HepG2 (cell line): ENCODE measurements around the gene IKZF5. TPM values are rescaled to one million over a fixed set of nuclear protein-coding genes. Genes with fewer than 3 reads are reported as not detected.
A peak's percentile ranks its signal among the peaks of the same experiment; 100 is the strongest.

Experiments
- HNF4G ChIP-seq, 2 experiments: sonication (generic) in 1 of 2; formaldehyde crosslinking in 1 of 2; IDR thresholded peaks; 2 replicates each; pipeline versions ENCODE4 v1.4.0 to v1.6.1; 2011 to 2020; ENCODE audit warnings: borderline replicate concordance in 2 of 2, low read depth in 2 of 2, mild to moderate bottlenecking in 2 of 2, low read length in 1 of 2, missing genetic modification reagents in 1 of 2, moderate library complexity in 1 of 2
- NCOA1 ChIP-seq: sonication (generic); formaldehyde crosslinking; IDR thresholded peaks from 2 replicates; pipeline ENCODE4 v1.9.0; 2021; ENCODE audit warnings: missing genetic modification reagents
- PTBP1 ChIP-seq: fragments of 200-400 bp; formaldehyde crosslinking; IDR thresholded peaks from 2 replicates; pipeline ENCODE4 v1.6.1; 2018; ENCODE audit warnings: low read length, low read depth; ENCODE audit not compliant: poor library complexity, severe bottlenecking
- RARA ChIP-seq: IDR thresholded peaks from 2 replicates; pipeline ENCODE4 v1.6.1; 2016; ENCODE audit warnings: missing genetic modification reagents, missing compliant biosample characterization
- SALL1 ChIP-seq: sonication (generic); formaldehyde crosslinking; IDR thresholded peaks from 2 replicates; pipeline ENCODE4 v1.8.0; 2022; ENCODE audit warnings: mild to moderate bottlenecking, missing genetic modification reagents
- SIX1 ChIP-seq: sonication (generic); formaldehyde crosslinking; IDR thresholded peaks from 2 replicates; pipeline ENCODE4 v1.4.0; 2020; ENCODE audit warnings: missing genetic modification reagents, borderline replicate concordance
- SMYD3 ChIP-seq: sonication (generic); formaldehyde crosslinking; IDR thresholded peaks from 2 replicates; pipeline ENCODE4 v1.8.1; 2023; ENCODE audit warnings: mild to moderate bottlenecking, missing genetic modification reagents
- TOPORS ChIP-seq: sonication (generic); formaldehyde crosslinking; IDR thresholded peaks from 2 replicates; pipeline ENCODE4 v1.8.0; 2023; ENCODE audit warnings: mild to moderate bottlenecking, missing genetic modification reagents
- ZKSCAN1 ChIP-seq: fragments of 150-350 bp; IDR thresholded peaks from 2 replicates; pipeline ENCODE4 v1.6.1; 2014; ENCODE audit warnings: low read length
- ZNF121 ChIP-seq: sonication (generic); formaldehyde crosslinking; IDR thresholded peaks from 2 replicates; pipeline ENCODE4 v1.5.0; 2020; ENCODE audit warnings: mild to moderate bottlenecking, missing genetic modification reagents
- ZNF124 ChIP-seq: sonication (generic); formaldehyde crosslinking; IDR thresholded peaks from 2 replicates; pipeline ENCODE4 v1.4.0; 2020; ENCODE audit warnings: missing genetic modification reagents
- ZNF160 ChIP-seq: sonication (generic); formaldehyde crosslinking; IDR thresholded peaks from 2 replicates; pipeline ENCODE4 v1.8.0; 2022; ENCODE audit warnings: mild to moderate bottlenecking, inconsistent platforms, missing genetic modification reagents
- ZNF644 ChIP-seq: IDR thresholded peaks from 2 replicates; pipeline ENCODE4 v1.6.1; 2016; ENCODE audit warnings: low read depth
- polyA plus RNA-seq, 8 experiments: library from polyadenylated mRNA; depleted of rRNA in 3 of 8; stranded (reverse) in 7 of 8; unstranded in 1 of 8; fragments of >200 nt; fragmentation: Illumina TruSeq in 4 of 8; extraction: Trizol in 4 of 8; gene quantifications; 2 replicates each; pipeline versions ENCODE4 v1.2.1 to v1.2.3, GENCODE V29; 2011 to 2016; ENCODE audit warnings: low read depth in 4 of 8, missing spikeins in 1 of 8, mixed read lengths in 1 of 8; ENCODE audit not compliant: insufficient read depth in 1 of 8
- total RNA-seq, 5 experiments: library from RNA; depleted of rRNA; stranded (reverse); fragments of >200 nt; fragmentation: Illumina TruSeq; extraction: Trizol; gene quantifications; 2 replicates each; pipeline ENCODE4 v1.2.3, GENCODE V29; 2016; ENCODE audit warnings: low read depth in 1 of 5
- TF ChIP-seq, protein P1 (sequence below): sonication (generic); formaldehyde crosslinking; IDR thresholded peaks from 2 replicates; pipeline ENCODE4 v1.4.0; 2020; ENCODE audit warnings: missing genetic modification reagents
- TF ChIP-seq, protein P2 (sequence below): sonication (generic); formaldehyde crosslinking; IDR thresholded peaks from 2 replicates; pipeline ENCODE4 v1.5.0; 2020; ENCODE audit warnings: missing genetic modification reagents, mild to moderate bottlenecking, borderline replicate concordance
- TF ChIP-seq, protein P3 (sequence below): fragments of 450-650 bp; IDR thresholded peaks from 2 replicates; pipeline ENCODE4 v1.6.1; 2017
- TF ChIP-seq, protein P4 (sequence below): sonication (generic); formaldehyde crosslinking; conservative IDR thresholded peaks from 2 replicates; pipeline ENCODE4 v1.8.0; 2022; ENCODE audit warnings: missing genetic modification reagents
- TF ChIP-seq, protein P5 (sequence below): sonication (generic); formaldehyde crosslinking; IDR thresholded peaks from 2 replicates; pipeline ENCODE4 v1.4.0; 2020; ENCODE audit warnings: mild to moderate bottlenecking, missing genetic modification reagents
- TF ChIP-seq, protein P6 (sequence below): sonication (generic); formaldehyde crosslinking; IDR thresholded peaks from 2 replicates; pipeline ENCODE4 v1.8.0; 2022; ENCODE audit warnings: low read depth, missing genetic modification reagents
- TF ChIP-seq, protein P7 (sequence below): sonication (generic); formaldehyde crosslinking; IDR thresholded peaks from 2 replicates; pipeline ENCODE4 v1.8.1; 2023; ENCODE audit warnings: missing genetic modification reagents, inconsistent platforms, borderline replicate concordance

The IKZF5 gene
- total and polyA plus RNA-seq, 2 of the 13 experiments (the other 11 are each of a cell fraction or from before 2014, with no cell fraction given) = 3.7 to 12.0 TPM

DNA sequence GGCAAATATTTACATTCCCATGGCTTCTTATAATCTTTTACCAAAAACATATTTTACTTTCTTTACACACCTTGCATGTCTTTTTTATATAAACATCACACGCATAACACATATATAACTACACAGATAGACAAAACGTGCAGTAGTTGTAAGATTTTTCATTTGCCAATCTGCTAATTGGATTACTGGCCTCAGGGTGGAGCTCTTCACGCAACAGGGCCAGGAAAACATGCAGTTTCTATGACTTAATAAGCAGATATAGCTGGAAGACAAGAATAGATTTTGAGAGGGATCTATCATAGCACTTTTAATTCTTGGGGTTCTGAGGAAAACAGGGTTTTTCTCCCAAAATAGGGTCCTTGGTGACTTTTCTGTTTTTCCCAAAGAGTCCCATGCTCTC lies 12.9 kb upstream of the IKZF5 start (continued):
- TF ChIP-seq, protein P1, sequence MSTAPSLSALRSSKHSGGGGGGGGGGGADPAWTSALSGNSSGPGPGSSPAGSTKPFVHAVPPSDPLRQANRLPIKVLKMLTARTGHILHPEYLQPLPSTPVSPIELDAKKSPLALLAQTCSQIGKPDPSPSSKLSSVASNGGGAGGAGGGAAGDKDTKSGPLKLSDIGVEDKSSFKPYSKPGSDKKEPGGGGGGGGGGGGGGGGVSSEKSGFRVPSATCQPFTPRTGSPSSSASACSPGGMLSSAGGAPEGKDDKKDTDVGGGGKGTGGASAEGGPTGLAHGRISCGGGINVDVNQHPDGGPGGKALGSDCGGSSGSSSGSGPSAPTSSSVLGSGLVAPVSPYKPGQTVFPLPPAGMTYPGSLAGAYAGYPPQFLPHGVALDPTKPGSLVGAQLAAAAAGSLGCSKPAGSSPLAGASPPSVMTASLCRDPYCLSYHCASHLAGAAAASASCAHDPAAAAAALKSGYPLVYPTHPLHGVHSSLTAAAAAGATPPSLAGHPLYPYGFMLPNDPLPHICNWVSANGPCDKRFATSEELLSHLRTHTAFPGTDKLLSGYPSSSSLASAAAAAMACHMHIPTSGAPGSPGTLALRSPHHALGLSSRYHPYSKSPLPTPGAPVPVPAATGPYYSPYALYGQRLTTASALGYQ (CRISPR knock-in tag) = no peak
- TF ChIP-seq ZNF121 (CRISPR knock-in tag) = no peak
- TF ChIP-seq ZNF160 (CRISPR knock-in tag) = no peak
- TF ChIP-seq ZNF644 (CRISPR knock-in tag) = no peak
- TF ChIP-seq, protein P2, sequence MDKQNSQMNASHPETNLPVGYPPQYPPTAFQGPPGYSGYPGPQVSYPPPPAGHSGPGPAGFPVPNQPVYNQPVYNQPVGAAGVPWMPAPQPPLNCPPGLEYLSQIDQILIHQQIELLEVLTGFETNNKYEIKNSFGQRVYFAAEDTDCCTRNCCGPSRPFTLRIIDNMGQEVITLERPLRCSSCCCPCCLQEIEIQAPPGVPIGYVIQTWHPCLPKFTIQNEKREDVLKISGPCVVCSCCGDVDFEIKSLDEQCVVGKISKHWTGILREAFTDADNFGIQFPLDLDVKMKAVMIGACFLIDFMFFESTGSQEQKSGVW = no peak
- no peak for TF ChIP-seq PTBP1
- TF ChIP-seq ZNF124 = no peak
- no peak for TF ChIP-seq TOPORS (CRISPR knock-in tag)
- TF ChIP-seq, protein P3, sequence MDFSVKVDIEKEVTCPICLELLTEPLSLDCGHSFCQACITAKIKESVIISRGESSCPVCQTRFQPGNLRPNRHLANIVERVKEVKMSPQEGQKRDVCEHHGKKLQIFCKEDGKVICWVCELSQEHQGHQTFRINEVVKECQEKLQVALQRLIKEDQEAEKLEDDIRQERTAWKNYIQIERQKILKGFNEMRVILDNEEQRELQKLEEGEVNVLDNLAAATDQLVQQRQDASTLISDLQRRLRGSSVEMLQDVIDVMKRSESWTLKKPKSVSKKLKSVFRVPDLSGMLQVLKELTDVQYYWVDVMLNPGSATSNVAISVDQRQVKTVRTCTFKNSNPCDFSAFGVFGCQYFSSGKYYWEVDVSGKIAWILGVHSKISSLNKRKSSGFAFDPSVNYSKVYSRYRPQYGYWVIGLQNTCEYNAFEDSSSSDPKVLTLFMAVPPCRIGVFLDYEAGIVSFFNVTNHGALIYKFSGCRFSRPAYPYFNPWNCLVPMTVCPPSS = no peak
- TF ChIP-seq, protein P4, sequence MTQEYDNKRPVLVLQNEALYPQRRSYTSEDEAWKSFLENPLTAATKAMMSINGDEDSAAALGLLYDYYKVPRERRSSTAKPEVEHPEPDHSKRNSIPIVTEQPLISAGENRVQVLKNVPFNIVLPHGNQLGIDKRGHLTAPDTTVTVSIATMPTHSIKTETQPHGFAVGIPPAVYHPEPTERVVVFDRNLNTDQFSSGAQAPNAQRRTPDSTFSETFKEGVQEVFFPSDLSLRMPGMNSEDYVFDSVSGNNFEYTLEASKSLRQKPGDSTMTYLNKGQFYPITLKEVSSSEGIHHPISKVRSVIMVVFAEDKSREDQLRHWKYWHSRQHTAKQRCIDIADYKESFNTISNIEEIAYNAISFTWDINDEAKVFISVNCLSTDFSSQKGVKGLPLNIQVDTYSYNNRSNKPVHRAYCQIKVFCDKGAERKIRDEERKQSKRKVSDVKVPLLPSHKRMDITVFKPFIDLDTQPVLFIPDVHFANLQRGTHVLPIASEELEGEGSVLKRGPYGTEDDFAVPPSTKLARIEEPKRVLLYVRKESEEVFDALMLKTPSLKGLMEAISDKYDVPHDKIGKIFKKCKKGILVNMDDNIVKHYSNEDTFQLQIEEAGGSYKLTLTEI = no peak
- TF ChIP-seq RARA (CRISPR knock-in tag) = 0 out of 2 replicates have a peak, but pooled peaks have one; percentile 32
- TF ChIP-seq ZKSCAN1 = no peak
- no peak for TF ChIP-seq HNF4G (IDR thresholded peaks at IDR 0.05; ENCODE audit: borderline replicate concordance, low read depth, low read length)
- no peak for TF ChIP-seq HNF4G (CRISPR knock-in tag; IDR thresholded peaks at IDR 0.05; ENCODE audit: borderline replicate concordance, low read depth)
- TF ChIP-seq SMYD3 = no peak
- TF ChIP-seq, protein P5, sequence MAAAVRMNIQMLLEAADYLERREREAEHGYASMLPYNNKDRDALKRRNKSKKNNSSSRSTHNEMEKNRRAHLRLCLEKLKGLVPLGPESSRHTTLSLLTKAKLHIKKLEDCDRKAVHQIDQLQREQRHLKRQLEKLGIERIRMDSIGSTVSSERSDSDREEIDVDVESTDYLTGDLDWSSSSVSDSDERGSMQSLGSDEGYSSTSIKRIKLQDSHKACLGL (CRISPR knock-in tag) = no peak
- TF ChIP-seq SALL1 (CRISPR knock-in tag) = peak; percentile 16; the same call in 1 of the 2 replicates
- no peak for TF ChIP-seq SIX1 (CRISPR knock-in tag)
- TF ChIP-seq NCOA1 = no peak
- TF ChIP-seq, protein P6, sequence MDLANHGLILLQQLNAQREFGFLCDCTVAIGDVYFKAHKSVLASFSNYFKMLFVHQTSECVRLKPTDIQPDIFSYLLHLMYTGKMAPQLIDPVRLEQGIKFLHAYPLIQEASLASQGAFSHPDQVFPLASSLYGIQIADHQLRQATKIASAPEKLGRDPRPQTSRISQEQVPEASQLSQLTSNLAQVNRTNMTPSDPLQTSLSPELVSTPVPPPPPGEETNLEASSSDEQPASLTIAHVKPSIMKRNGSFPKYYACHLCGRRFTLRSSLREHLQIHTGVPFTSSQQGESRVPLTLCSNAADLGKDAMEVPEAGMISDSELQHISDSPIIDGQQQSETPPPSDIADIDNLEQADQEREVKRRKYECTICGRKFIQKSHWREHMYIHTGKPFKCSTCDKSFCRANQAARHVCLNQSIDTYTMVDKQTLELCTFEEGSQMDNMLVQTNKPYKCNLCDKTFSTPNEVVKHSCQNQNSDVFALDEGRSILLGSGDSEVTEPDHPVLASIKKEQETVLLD (CRISPR knock-in tag) = no peak
- TF ChIP-seq, protein P7, sequence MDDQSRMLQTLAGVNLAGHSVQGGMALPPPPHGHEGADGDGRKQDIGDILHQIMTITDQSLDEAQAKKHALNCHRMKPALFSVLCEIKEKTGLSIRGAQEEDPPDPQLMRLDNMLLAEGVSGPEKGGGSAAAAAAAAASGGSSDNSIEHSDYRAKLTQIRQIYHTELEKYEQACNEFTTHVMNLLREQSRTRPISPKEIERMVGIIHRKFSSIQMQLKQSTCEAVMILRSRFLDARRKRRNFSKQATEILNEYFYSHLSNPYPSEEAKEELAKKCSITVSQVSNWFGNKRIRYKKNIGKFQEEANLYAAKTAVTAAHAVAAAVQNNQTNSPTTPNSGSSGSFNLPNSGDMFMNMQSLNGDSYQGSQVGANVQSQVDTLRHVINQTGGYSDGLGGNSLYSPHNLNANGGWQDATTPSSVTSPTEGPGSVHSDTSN (CRISPR knock-in tag) = no peak
